PC-9 (cell line): ENCODE data around the gene RANBP3L. TPM values are rescaled to one million over a fixed set of nuclear protein-coding genes. Genes with fewer than 3 reads are reported as not detected.

ENCODE experiments used
- BruUV-seq: library from RNA; stranded (reverse); fragments of 400-500 nt; replicated peaks from 2 replicates; lab custom pipeline; 2021; lab: Mats Ljungman, UMichigan
- CTCF ChIA-PET: fragments of 300-600 bp; sonication (Branson Sonifier 250); formaldehyde crosslinking; loops from one replicate; lab custom pipeline; 2022; ENCODE audit warnings: antibody characterized with exemption; lab: Charles Lee
- POLR2A ChIA-PET: fragments of 300-600 bp; sonication (Branson Sonifier 250); formaldehyde crosslinking; loops from one replicate; lab custom pipeline; 2022; ENCODE audit warnings: antibody characterized with exemption; ENCODE audit not compliant: unreplicated experiment; lab: Charles Lee
- DNase-seq, 2 experiments: peaks; one replicate each; pipeline versions ENCODE4 v3.0.0 to v3.0.0-alpha.2; 2015 to 2022; ENCODE audit warnings: mixed read lengths in 1 of 2
- H2AFZ ChIP-seq: fragments of 200-600 bp; sonication (generic); 2 replicates; pipeline ENCODE4 v1.8.1; 2017; ENCODE audit warnings: antibody characterized with exemption
- H3F3A ChIP-seq: fragments of 200-600 bp; sonication (generic); 2 replicates; pipeline ENCODE4 v1.8.1; 2017; ENCODE audit warnings: antibody characterized with exemption, mild to moderate bottlenecking, low read depth; ENCODE audit not compliant: insufficient read depth
- H3K27ac ChIP-seq: fragments of 200-600 bp; sonication (generic); 2 replicates; pipeline ENCODE4 v1.6.1; 2016; ENCODE audit warnings: mixed run types
- H3K27me3 ChIP-seq: fragments of 200-600 bp; sonication (generic); 2 replicates; pipeline ENCODE4 v1.6.1; 2016; ENCODE audit warnings: low read depth, mixed run types; ENCODE audit not compliant: insufficient read depth
- H3K36me3 ChIP-seq: fragments of 200-600 bp; sonication (generic); 2 replicates; pipeline ENCODE4 v1.6.1; 2016; ENCODE audit warnings: low read depth, mixed run types
- H3K4me1 ChIP-seq: fragments of 200-600 bp; sonication (generic); replicated peaks from 2 replicates; pipeline ENCODE4 v1.6.1; 2016; ENCODE audit warnings: mixed run types; ENCODE audit not compliant: insufficient read depth
- H3K4me2 ChIP-seq: fragments of 200-600 bp; sonication (generic); 2 replicates; pipeline ENCODE4 v1.6.1; 2017; ENCODE audit warnings: mixed run types
- H3K4me3 ChIP-seq: fragments of 200-600 bp; sonication (generic); 2 replicates; pipeline ENCODE4 v1.6.1; 2016; ENCODE audit warnings: mixed run types
- H3K79me2 ChIP-seq: fragments of 200-600 bp; sonication (generic); 2 replicates; pipeline ENCODE4 v1.6.1; 2017; ENCODE audit warnings: low read depth, mixed run types
- H3K9me2 ChIP-seq: fragments of 200-600 bp; sonication (generic); 2 replicates; pipeline ENCODE4 v1.8.1; 2017; ENCODE audit warnings: mild to moderate bottlenecking; ENCODE audit not compliant: insufficient read depth
- H3K9me3 ChIP-seq: fragments of 200-600 bp; sonication (generic); 2 replicates; pipeline ENCODE4 v1.8.1; 2016; ENCODE audit warnings: low read depth; ENCODE audit not compliant: insufficient read depth
- H4K20me1 ChIP-seq: fragments of 200-600 bp; sonication (generic); 2 replicates; pipeline ENCODE4 v1.8.1; 2017; ENCODE audit not compliant: insufficient read depth
- CTCF ChIP-seq: fragments of 200-600 bp; sonication (generic); conservative IDR thresholded peaks from 2 replicates; pipeline ENCODE4 v1.6.1; 2017; ENCODE audit warnings: mixed run types, antibody characterized with exemption, mild to moderate bottlenecking, moderate library complexity
- EZH2 ChIP-seq: fragments of 200-600 bp; sonication (generic); IDR thresholded peaks from 2 replicates; pipeline ENCODE4 v1.8.0; 2017; ENCODE audit warnings: antibody characterized with exemption, low read depth
- intact Hi-C: fragments of 100-400 bp; cut with micrococcal nuclease; formaldehyde crosslinking; loops from one replicate; pipeline ENCODE4 v1.10.0; 2022; ENCODE audit not compliant: unreplicated experiment
- total RNA-seq: library from RNA; stranded (reverse); gene quantifications from 2 replicates; pipeline ENCODE4 v1.2.3, GENCODE V29; 2021

RANBP3L gene
- total RNA-seq, 1 experiment from 2014 or later, result not detected

GRCh38 chr5:36310138-36310537 lies 8.4 kb upstream of the RANBP3L start:
- no peaks in the 10 kb centered on the region for H3K4me1 ChIP-seq
- POLR2A ChIA-PET, result no interaction called here
- intact Hi-C loops, result no loop called here
- H3K4me2 ChIP-seq, result no peak overlapping the region
- 0 out of 2 replicates have a peak, but pooled peaks cover 3% of the 10 kb centered on the region for H3K9me2 ChIP-seq
- H3F3A ChIP-seq, result no peaks in the 10 kb centered on the region
- CTCF ChIA-PET, result no interaction called here
- no peaks in the 10 kb centered on the region for H3K36me3 ChIP-seq
- no peaks in the 10 kb centered on the region for H3K27me3 ChIP-seq
- H2AFZ ChIP-seq, result no peak overlapping the region
- no peak overlapping the region for H3K27ac ChIP-seq
- no TSS peak for BruUV-seq
- H3K4me3 ChIP-seq, result no peak overlapping the region
- H3K9me3 ChIP-seq, result no peaks in the 10 kb centered on the region
- TF ChIP-seq CTCF, result no peak
- no peak for TF ChIP-seq EZH2
- no peaks in the 10 kb centered on the region for H4K20me1 ChIP-seq
- no peaks in the 10 kb centered on the region for H3K79me2 ChIP-seq
- DNase-seq, result no peak

GRCh38 chr5:36305571-36306326 lies 4.0 kb upstream of the RANBP3L start:
- DNase-seq, result peak; percentile 48 to 52
- no peaks in the 10 kb centered on the region for H3F3A ChIP-seq
- ChIA-PET CTCF (interaction anchor here (0.6 to 1.7 kb wide), 3 partner anchors 128 to 371 kb away, joined by 3 to 15 read pairs (median 3); no protein-coding TSS in a partner anchor), POLR2A (no interaction called here)
- no peak overlapping the region for H3K4me3 ChIP-seq
- no peaks in the 10 kb centered on the region for H3K36me3 ChIP-seq
- intact Hi-C loops, result loop anchor here (1.0 kb wide), 3 partner anchors 40 to 226 kb away; no protein-coding TSS in a partner anchor
- no peaks in the 10 kb centered on the region for H3K9me2 ChIP-seq
- no peak overlapping the region for H3K27ac ChIP-seq
- TF ChIP-seq CTCF (peak; percentile 83), EZH2 (no peak)
- H3K79me2 ChIP-seq, result no peaks in the 10 kb centered on the region
- H3K9me3 ChIP-seq, result no peaks in the 10 kb centered on the region
- H4K20me1 ChIP-seq, result no peaks in the 10 kb centered on the region
- no peak overlapping the region for H3K4me2 ChIP-seq
- no peaks in the 10 kb centered on the region for H3K27me3 ChIP-seq
- H3K4me1 ChIP-seq, result 0 out of 2 replicates have a peak, but pooled peaks cover 4% of the 10 kb centered on the region
- H2AFZ ChIP-seq, result no peak overlapping the region
- BruUV-seq, result no TSS peak

DNA sequence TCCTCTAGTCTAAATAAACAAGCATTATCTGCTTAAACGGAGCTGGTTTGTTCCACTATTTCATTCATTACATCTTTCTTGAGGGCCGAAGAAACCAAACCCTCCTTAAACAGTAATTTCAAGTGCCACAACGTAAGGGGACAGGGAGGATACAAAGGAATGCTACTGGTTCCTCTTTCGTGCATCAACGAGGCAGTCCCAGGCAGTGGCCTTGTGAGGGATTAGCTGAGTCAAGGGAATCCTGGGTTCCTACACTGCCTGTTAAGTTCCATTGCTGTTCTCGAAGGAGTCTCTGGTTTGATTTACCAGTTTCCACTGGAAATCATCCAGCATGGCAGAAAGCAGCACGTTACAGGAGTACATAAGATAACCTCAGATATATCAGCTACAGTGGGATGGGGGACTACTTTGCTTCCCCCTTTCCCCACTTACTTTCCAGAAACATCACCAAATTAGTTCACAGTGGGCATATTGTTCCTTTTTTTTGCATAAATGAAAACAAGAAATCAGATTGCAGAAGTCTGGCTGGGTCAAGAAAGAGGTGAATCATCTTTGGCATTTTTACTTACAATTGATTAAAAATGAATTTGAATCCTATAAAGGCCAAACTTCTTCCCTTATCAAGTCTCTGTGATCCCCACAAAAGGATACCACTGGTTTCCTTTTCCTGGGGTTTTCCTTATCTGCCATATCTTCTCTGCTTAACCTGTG lies 2.5 kb upstream of the RANBP3L start:
- H3K9me3 ChIP-seq, result no peaks in the 10 kb centered on the region
- intact Hi-C loops, result no loop called here
- no peak overlapping the region for H3K4me2 ChIP-seq
- POLR2A ChIA-PET, result no interaction called here
- H3K79me2 ChIP-seq, result no peaks in the 10 kb centered on the region
- no peaks in the 10 kb centered on the region for H3K9me2 ChIP-seq
- CTCF ChIA-PET, result interaction anchor here (0.6 kb wide), 1 partner anchor 300 kb away, joined by 3 read pairs; no protein-coding TSS in a partner anchor
- 0 out of 2 replicates have a peak, but pooled peaks cover 4% of the 10 kb centered on the region for H3K4me1 ChIP-seq
- H2AFZ ChIP-seq, result no peak overlapping the region
- no peak for DNase-seq
- TF ChIP-seq CTCF, result no peak
- TF ChIP-seq EZH2, result no peak
- H3K27me3 ChIP-seq, result no peaks in the 10 kb centered on the region
- H3K27ac ChIP-seq, result no peak overlapping the region
- H4K20me1 ChIP-seq, result no peaks in the 10 kb centered on the region
- H3K4me3 ChIP-seq, result no peak overlapping the region
- no peaks in the 10 kb centered on the region for H3K36me3 ChIP-seq
- BruUV-seq, result no TSS peak
- no peaks in the 10 kb centered on the region for H3F3A ChIP-seq
